ENCODE measurements around the gene SLC22A23.

Gene SLC22A23

GRCh38 chr6:3409699-3410384 lies 47.0 kb downstream of the SLC22A23 start:
- ATAC-seq (ENCODE audit: insufficient read depth, low read depth) (no peak), DNase-seq (no peak)
- no peaks in the 10 kb centered on the region for H3K36me3 ChIP-seq (ENCODE audit: insufficient read depth, low read length)
- TF ChIP-seq CTCF (IDR thresholded peaks at IDR 0.05; ENCODE audit: borderline replicate concordance, extremely low read depth, low read length, poor library complexity, severe bottlenecking), result no peak
- TF ChIP-seq EZH2 (IDR thresholded peaks at IDR 0.05; ENCODE audit: borderline replicate concordance, low read depth, low read length, severe bottlenecking), result no peak
- H3K27me3 ChIP-seq (ENCODE audit: insufficient read depth, low read length, poor library complexity), result peaks cover 9% of the 10 kb centered on the region
- H3K79me2 ChIP-seq (ENCODE audit: insufficient read depth, low read length), result no peaks in the 10 kb centered on the region
- no peaks in the 10 kb centered on the region for H3K9me3 ChIP-seq (ENCODE audit: insufficient read depth, low read length, severe bottlenecking)
- no peaks in the 10 kb centered on the region for H4K20me1 ChIP-seq (ENCODE audit: insufficient read depth, low read length)
- no peak overlapping the region for H3K4me3 ChIP-seq (ENCODE audit: low read depth in 1 of 2, low read length in 2 of 2)
- no peak overlapping the region for H3K9ac ChIP-seq (ENCODE audit: low read depth, low read length)
- H3K4me1 ChIP-seq (ENCODE audit: insufficient read depth, low read length), result no peaks in the 10 kb centered on the region
- H2AFZ ChIP-seq (ENCODE audit: low read depth, low read length), result no peak overlapping the region
- H3K4me2 ChIP-seq (ENCODE audit: insufficient read depth, low read length), result no peak overlapping the region
- H3K27ac ChIP-seq (ENCODE audit: low read length), result no peak overlapping the region

GRCh38 chr6:3408665-3409064 lies 48.2 kb downstream of the SLC22A23 start:
- ATAC-seq (ENCODE audit: insufficient read depth, low read depth), result no peak

DNA sequence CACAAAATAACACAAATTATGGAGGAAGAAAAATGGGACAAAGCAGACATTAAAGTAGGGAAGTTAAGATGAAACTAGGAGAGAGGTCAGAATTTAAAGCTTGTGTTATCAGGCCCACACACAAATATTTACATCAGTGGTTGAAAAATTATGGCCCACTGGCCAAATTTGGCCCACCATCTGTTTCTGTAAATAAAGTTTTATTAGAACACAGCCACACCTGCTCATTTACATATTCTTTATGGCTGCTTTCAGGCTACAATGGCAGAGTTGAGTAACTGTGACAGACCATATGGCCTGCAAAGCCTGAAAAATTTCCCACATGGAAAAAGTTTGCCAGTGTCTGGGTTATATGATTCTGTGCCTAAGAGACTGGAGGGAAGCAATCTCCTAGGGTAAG lies 49.0 kb downstream of the SLC22A23 start:
- Histone ChIP-seq H3K27ac (ENCODE audit: low read length) (no peak overlapping the region), H3K4me1 (ENCODE audit: insufficient read depth, low read length) (no peaks in the 10 kb centered on the region), H3K36me3 (ENCODE audit: insufficient read depth, low read length) (no peaks in the 10 kb centered on the region), H2AFZ (ENCODE audit: low read depth, low read length) (no peak overlapping the region), H3K4me3 (ENCODE audit: low read depth in 1 of 2, low read length in 2 of 2) (no peak overlapping the region), H3K27me3 (ENCODE audit: insufficient read depth, low read length, poor library complexity) (peaks cover 6% of the 10 kb centered on the region), H3K79me2 (ENCODE audit: insufficient read depth, low read length) (no peaks in the 10 kb centered on the region), H3K4me2 (ENCODE audit: insufficient read depth, low read length) (no peak overlapping the region), H4K20me1 (ENCODE audit: insufficient read depth, low read length) (no peaks in the 10 kb centered on the region), H3K9me3 (ENCODE audit: insufficient read depth, low read length, severe bottlenecking) (no peaks in the 10 kb centered on the region), H3K9ac (ENCODE audit: low read depth, low read length) (no peak overlapping the region)
- DNase-seq, result no peak
- no peak for TF ChIP-seq CTCF (IDR thresholded peaks at IDR 0.05; ENCODE audit: borderline replicate concordance, extremely low read depth, low read length, poor library complexity, severe bottlenecking)
- TF ChIP-seq EZH2 (IDR thresholded peaks at IDR 0.05; ENCODE audit: borderline replicate concordance, low read depth, low read length, severe bottlenecking), result no peak
- ATAC-seq (ENCODE audit: insufficient read depth, low read depth), result no peak

More at GRCh38 chr6:3408665-3409064, 48.2 kb downstream of the SLC22A23 start:
- Histone ChIP-seq H3K27ac (ENCODE audit: low read length) (no peak overlapping the region), H3K4me1 (ENCODE audit: insufficient read depth, low read length) (no peaks in the 10 kb centered on the region), H3K9me3 (ENCODE audit: insufficient read depth, low read length, severe bottlenecking) (no peaks in the 10 kb centered on the region), H3K79me2 (ENCODE audit: insufficient read depth, low read length) (no peaks in the 10 kb centered on the region), H3K4me2 (ENCODE audit: insufficient read depth, low read length) (no peak overlapping the region), H3K27me3 (ENCODE audit: insufficient read depth, low read length, poor library complexity) (peaks cover 6% of the 10 kb centered on the region), H2AFZ (ENCODE audit: low read depth, low read length) (no peak overlapping the region), H3K4me3 (ENCODE audit: low read depth in 1 of 2, low read length in 2 of 2) (no peak overlapping the region), H3K9ac (ENCODE audit: low read depth, low read length) (no peak overlapping the region), H3K36me3 (ENCODE audit: insufficient read depth, low read length) (no peaks in the 10 kb centered on the region), H4K20me1 (ENCODE audit: insufficient read depth, low read length) (no peaks in the 10 kb centered on the region)
- no peak for DNase-seq
- TF ChIP-seq EZH2 (IDR thresholded peaks at IDR 0.05; ENCODE audit: borderline replicate concordance, low read depth, low read length, severe bottlenecking), result no peak

GRCh38 chr6:3406891-3407809 lies 49.7 kb downstream of the SLC22A23 start:
- peaks cover 6% of the 10 kb centered on the region for H3K27me3 ChIP-seq (ENCODE audit: insufficient read depth, low read length, poor library complexity)
- H3K9ac ChIP-seq (ENCODE audit: low read depth, low read length), result no peak overlapping the region
- no peaks in the 10 kb centered on the region for H4K20me1 ChIP-seq (ENCODE audit: insufficient read depth, low read length)
- H3K4me1 ChIP-seq (ENCODE audit: insufficient read depth, low read length), result no peaks in the 10 kb centered on the region
- H3K4me2 ChIP-seq (ENCODE audit: insufficient read depth, low read length), result no peak overlapping the region
- H3K9me3 ChIP-seq (ENCODE audit: insufficient read depth, low read length, severe bottlenecking), result no peaks in the 10 kb centered on the region
- no peak overlapping the region for H2AFZ ChIP-seq (ENCODE audit: low read depth, low read length)
- no peak overlapping the region for H3K4me3 ChIP-seq (ENCODE audit: low read depth in 1 of 2, low read length in 2 of 2)
- no peak for ATAC-seq (ENCODE audit: insufficient read depth, low read depth)
- no peak for DNase-seq
- H3K79me2 ChIP-seq (ENCODE audit: insufficient read depth, low read length), result no peaks in the 10 kb centered on the region
- TF ChIP-seq EZH2 (IDR thresholded peaks at IDR 0.05; ENCODE audit: borderline replicate concordance, low read depth, low read length, severe bottlenecking) (no peak), CTCF (IDR thresholded peaks at IDR 0.05; ENCODE audit: borderline replicate concordance, extremely low read depth, low read length, poor library complexity, severe bottlenecking) (no peak)
- H3K36me3 ChIP-seq (ENCODE audit: insufficient read depth, low read length), result no peaks in the 10 kb centered on the region
- no peak overlapping the region for H3K27ac ChIP-seq (ENCODE audit: low read length)

All from DND-41 (cell line).